NCI-H2171 treated with DMSO at 0.1 percent for 48 hours (cell line): ENCODE results near the gene EEF1AKMT2.

Experiments used
- DNase-seq: peaks from one replicate; lab custom pipeline; 2025; lab: John Stamatoyannopoulos, UW

EEF1AKMT2 gene

GRCh38 chr10:124737221-124737620, 54.5 kb downstream of the EEF1AKMT2 start:
- DNase-seq, result no peak

- DNase-seq, result no peak
Measured at GRCh38 chr10:124736491-124737136, 55.1 kb downstream of the EEF1AKMT2 start.

GRCh38 chr10:124735491-124736286, 56.0 kb downstream of the EEF1AKMT2 start:
- no peak for DNase-seq

- no peak for DNase-seq
Measured at GRCh38 chr10:124734311-124735166, 57.1 kb downstream of the EEF1AKMT2 start.

- DNase-seq, result no peak
Measured at GRCh38 chr10:124733571-124734245, 58.0 kb downstream of the EEF1AKMT2 start.

- DNase-seq, result no peak
Measured at GRCh38 chr10:124732931-124733570, 58.6 kb downstream of the EEF1AKMT2 start.

GRCh38 chr10:124731551-124731950, 60.1 kb downstream of the EEF1AKMT2 start:
- no peak for DNase-seq

- DNase-seq, result no peak
Measured at GRCh38 chr10:124730790-124731189, 60.9 kb downstream of the EEF1AKMT2 start.

GRCh38 chr10:124728830-124729661, 62.6 kb downstream of the EEF1AKMT2 start:
- DNase-seq, result no peak

- no peak for DNase-seq
Measured at GRCh38 chr10:124728071-124728829, 63.4 kb downstream of the EEF1AKMT2 start.

- DNase-seq, result no peak
Measured at GRCh38 chr10:124727361-124727960, 64.2 kb downstream of the EEF1AKMT2 start.

- no peak for DNase-seq
Measured at GRCh38 chr10:124725791-124726190, 65.9 kb downstream of the EEF1AKMT2 start.

- no peak for DNase-seq
Measured at GRCh38 chr10:124725171-124725631, 66.5 kb downstream of the EEF1AKMT2 start.

- DNase-seq, result no peak
Measured at GRCh38 chr10:124724279-124725027, 67.2 kb downstream of the EEF1AKMT2 start.

- DNase-seq, result no peak
Measured at GRCh38 chr10:124723826-124724225, 67.9 kb downstream of the EEF1AKMT2 start.

GRCh38 chr10:124722798-124723783, 68.6 kb downstream of the EEF1AKMT2 start:
- no peak for DNase-seq

- DNase-seq, result no peak
Measured at GRCh38 chr10:124721330-124722045, 70.2 kb downstream of the EEF1AKMT2 start.
